RWPE1 (cell line): Measurements from ENCODE around the gene ADORA2A.

Experiments used
- CTCF ChIA-PET: fragments of 350-600 bp; sonication (Branson Sonifier 250); formaldehyde crosslinking; extraction: SDS; loops from one replicate; lab custom pipeline; 2021; lab: Yijun Ruan, JAX
- POLR2A ChIA-PET: fragments of 400-600 bp; formaldehyde crosslinking; extraction: SDS; loops from one replicate; lab custom pipeline; 2020; ENCODE audit warnings: antibody characterized with exemption; ENCODE audit not compliant: low non-redundant PET; lab: Yijun Ruan, JAX
- DNase-seq: peaks from one replicate; pipeline ENCODE4 v3.0.0; 2012; ENCODE audit warnings: low spot score
- H3K27ac ChIP-seq: fragments of 450-650 bp; 2 replicates; pipeline ENCODE4 v1.5.1; 2017
- CTCF ChIP-seq: fragments of 450-650 bp; conservative IDR thresholded peaks from 2 replicates; pipeline ENCODE4 v1.5.1; 2017; ENCODE audit warnings: low read depth, mild to moderate bottlenecking

ADORA2A gene

GRCh38 chr22:24463071-24463760 lies 35.8 kb downstream of the ADORA2A start:
- TF ChIP-seq CTCF, result no peak
- no peak for DNase-seq
- H3K27ac ChIP-seq, result no peak overlapping the region
- ChIA-PET CTCF (no interaction called here), POLR2A (no interaction called here)

- DNase-seq, result no peak
- ChIA-PET CTCF (no interaction called here), POLR2A (no interaction called here)
- no peak overlapping the region for H3K27ac ChIP-seq
- no peak for TF ChIP-seq CTCF
These were observed 38.2 kb downstream of the ADORA2A start for GRCh38 chr22:24465566-24465965.

DNA sequence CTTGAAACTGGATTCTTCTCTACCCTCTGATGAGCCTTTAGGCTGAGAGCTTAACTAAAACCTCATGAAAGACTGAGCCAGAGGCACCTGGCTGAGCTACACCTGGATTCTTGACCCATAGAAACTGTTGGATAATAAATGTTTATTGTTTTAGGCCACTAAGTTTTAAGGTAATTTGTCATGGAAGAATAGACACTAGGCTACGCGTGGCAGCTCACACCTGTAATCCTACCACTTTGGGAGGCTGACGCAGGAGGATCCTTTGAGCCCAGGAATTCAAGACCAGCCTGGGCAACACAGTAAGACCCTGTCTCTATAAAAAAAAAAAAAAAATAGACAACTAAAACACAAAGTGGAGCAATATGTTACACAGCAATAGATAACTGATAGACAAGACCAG lies 38.6 kb downstream of the ADORA2A start:
- POLR2A ChIA-PET, result no interaction called here
- no peak for TF ChIP-seq CTCF
- no peak overlapping the region for H3K27ac ChIP-seq
- no peak for DNase-seq
- CTCF ChIA-PET, result no interaction called here

DNA sequence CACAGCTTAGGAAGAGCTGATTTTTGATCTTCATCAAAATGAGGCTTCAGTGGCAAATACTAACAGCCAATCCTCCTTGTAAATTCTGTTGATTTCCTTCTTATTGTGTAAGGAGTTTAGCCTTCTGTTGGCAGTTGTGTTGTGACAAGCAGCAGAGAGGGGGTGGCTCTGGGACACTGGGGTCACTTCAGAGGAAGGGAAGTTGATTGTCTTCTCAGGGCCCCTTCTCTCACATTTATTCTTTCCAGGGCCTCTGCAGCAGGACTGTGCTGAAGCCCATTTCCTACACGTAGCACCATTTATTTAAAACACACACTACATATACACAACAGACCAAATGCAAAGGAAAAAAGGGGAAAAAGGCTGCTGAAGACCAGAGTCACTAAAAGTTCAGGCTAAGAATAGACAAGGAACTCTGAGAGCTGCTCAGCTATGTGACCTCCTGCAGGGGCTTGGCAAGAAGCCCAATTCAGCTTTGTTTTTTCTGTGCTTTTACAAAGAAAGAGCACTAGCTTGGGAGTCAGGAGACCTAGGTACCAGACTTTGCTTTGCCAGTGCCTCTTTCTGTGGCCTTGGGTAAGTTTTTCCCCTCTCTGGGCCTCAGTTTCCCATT lies 39.4 kb downstream of the ADORA2A start:
- POLR2A ChIA-PET, result no interaction called here
- no peak for DNase-seq
- H3K27ac ChIP-seq, result no peak overlapping the region
- no peak for TF ChIP-seq CTCF
- CTCF ChIA-PET, result no interaction called here

- CTCF ChIA-PET, result no interaction called here
- no peak overlapping the region for H3K27ac ChIP-seq
- no peak for TF ChIP-seq CTCF
- POLR2A ChIA-PET, result no interaction called here
- DNase-seq, result no peak
These were observed 39.9 kb downstream of the ADORA2A start for GRCh38 chr22:24467340-24467739.

- CTCF ChIA-PET, result interaction anchor here (0.6 kb wide), 1 partner anchor 440 kb away, joined by 4 read pairs; no protein-coding TSS in a partner anchor
- no peak for DNase-seq
- POLR2A ChIA-PET, result no interaction called here
- TF ChIP-seq CTCF, result no peak
- H3K27ac ChIP-seq, result no peak overlapping the region
These were observed 44.2 kb downstream of the ADORA2A start for GRCh38 chr22:24471570-24471969.
